Stimulated activated CD8-positive, alpha-beta memory T cell treated with anti-CD3 and anti-CD28 coated beads, Interleukin-15, amount 100 ng/mL, for 1 hour (primary cell): Measurements from ENCODE around the gene RERE.

Experiments used
- DNase-seq: peaks from one replicate; pipeline ENCODE4 v3.0.0-alpha.2; 2020; ENCODE audit warnings: low read depth

RERE gene

GRCh38 chr1:8570465-8570864, 247.0 kb downstream of the RERE start:
- no peak for DNase-seq

- DNase-seq = no peak
Measured at GRCh38 chr1:8569242-8569641, 248.2 kb downstream of the RERE start.

- DNase-seq = no peak
Measured at GRCh38 chr1:8568837-8569236, 248.6 kb downstream of the RERE start.

- DNase-seq = no peak
Measured at GRCh38 chr1:8567146-8567545, 250.3 kb downstream of the RERE start.

- DNase-seq = no peak
Measured at GRCh38 chr1:8565802-8566201, 251.6 kb downstream of the RERE start.

- no peak for DNase-seq
Measured at GRCh38 chr1:8563944-8564537, 253.4 kb downstream of the RERE start.

GRCh38 chr1:8562881-8563865, 254.3 kb downstream of the RERE start:
- no peak for DNase-seq

- no peak for DNase-seq
Measured at GRCh38 chr1:8562222-8562621, 255.2 kb downstream of the RERE start.

- no peak for DNase-seq
Measured at GRCh38 chr1:8560611-8561544, 256.6 kb downstream of the RERE start.

- DNase-seq = no peak
Measured at GRCh38 chr1:8560035-8560434, 257.4 kb downstream of the RERE start.

GRCh38 chr1:8555582-8555981, 261.9 kb downstream of the RERE start:
- no peak for DNase-seq

GRCh38 chr1:8554956-8555534, 262.4 kb downstream of the RERE start:
- DNase-seq = no peak

GRCh38 chr1:8552820-8553397, 264.5 kb downstream of the RERE start:
- DNase-seq = no peak

- DNase-seq = no peak
Measured at GRCh38 chr1:8551613-8552489, 265.6 kb downstream of the RERE start.

- DNase-seq = no peak
Measured at GRCh38 chr1:8551057-8551456, 266.4 kb downstream of the RERE start.

GRCh38 chr1:8547791-8548190, 269.6 kb downstream of the RERE start:
- DNase-seq = no peak

GRCh38 chr1:8545078-8545477, 272.4 kb downstream of the RERE start:
- DNase-seq = no peak

GRCh38 chr1:8544644-8545043, 272.8 kb downstream of the RERE start:
- DNase-seq = no peak

- DNase-seq = no peak
Measured at GRCh38 chr1:8543965-8544364, 273.5 kb downstream of the RERE start.

- no peak for DNase-seq
Measured at GRCh38 chr1:8541961-8542521, 275.4 kb downstream of the RERE start.
